Upper lobe of left lung (tissue), 4 donors: ENCODE results near the gene CANT1.

Experiments used
- EP300 ChIP-seq, 4 donors: sonication (generic); formaldehyde crosslinking; IDR thresholded peaks; one replicate each; pipeline ENCODE4 v1.5.1; 2017; ENCODE audit warnings: antibody characterized with exemption in 4 of 4, control low read depth in 2 of 4
- POLR2A ChIP-seq, 4 donors: fragments of 450-650 bp; IDR thresholded peaks; one replicate each; pipeline ENCODE4 v1.5.1; 2016 to 2017; ENCODE audit warnings: antibody characterized with exemption in 4 of 4, mild to moderate bottlenecking in 2 of 4
- POLR2AphosphoS5 ChIP-seq, 2 donors: sonication (generic); formaldehyde crosslinking; IDR thresholded peaks; one replicate each; pipeline ENCODE4 v1.5.1; 2017; ENCODE audit warnings: antibody characterized with exemption in 2 of 2
- TF ChIP-seq, protein P1 (sequence below), 6 experiments: fragments of 450-650 bp in 4 of 6; fragments of 200-600 bp in 2 of 6; sonication (generic) in 2 of 6; IDR thresholded peaks; one replicate each; pipeline ENCODE4 v1.5.1; 2016 to 2019; ENCODE audit warnings: antibody characterized with exemption in 6 of 6

DNA sequence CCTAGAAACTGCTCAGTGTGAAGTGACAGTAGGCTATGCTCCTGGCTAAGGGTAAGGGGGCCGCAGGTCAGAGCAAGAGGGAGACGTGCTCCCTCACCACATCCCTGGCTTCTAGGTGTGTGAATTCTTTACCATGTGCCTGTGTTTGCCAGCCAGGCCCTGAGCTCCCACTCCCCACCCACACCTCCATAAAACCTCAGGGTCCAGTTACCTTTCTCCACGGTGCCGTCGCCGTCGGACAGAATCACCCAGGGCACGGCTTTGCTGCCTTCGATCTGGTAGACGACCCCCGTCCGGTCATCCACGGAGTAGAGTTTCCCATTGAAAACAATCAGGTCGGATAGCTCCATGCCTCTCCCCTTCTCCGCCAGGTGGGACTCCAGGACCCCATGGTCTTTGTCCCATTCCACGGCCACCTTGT is 12.8 kb downstream of the CANT1 start:
- TF ChIP-seq, protein P1, sequence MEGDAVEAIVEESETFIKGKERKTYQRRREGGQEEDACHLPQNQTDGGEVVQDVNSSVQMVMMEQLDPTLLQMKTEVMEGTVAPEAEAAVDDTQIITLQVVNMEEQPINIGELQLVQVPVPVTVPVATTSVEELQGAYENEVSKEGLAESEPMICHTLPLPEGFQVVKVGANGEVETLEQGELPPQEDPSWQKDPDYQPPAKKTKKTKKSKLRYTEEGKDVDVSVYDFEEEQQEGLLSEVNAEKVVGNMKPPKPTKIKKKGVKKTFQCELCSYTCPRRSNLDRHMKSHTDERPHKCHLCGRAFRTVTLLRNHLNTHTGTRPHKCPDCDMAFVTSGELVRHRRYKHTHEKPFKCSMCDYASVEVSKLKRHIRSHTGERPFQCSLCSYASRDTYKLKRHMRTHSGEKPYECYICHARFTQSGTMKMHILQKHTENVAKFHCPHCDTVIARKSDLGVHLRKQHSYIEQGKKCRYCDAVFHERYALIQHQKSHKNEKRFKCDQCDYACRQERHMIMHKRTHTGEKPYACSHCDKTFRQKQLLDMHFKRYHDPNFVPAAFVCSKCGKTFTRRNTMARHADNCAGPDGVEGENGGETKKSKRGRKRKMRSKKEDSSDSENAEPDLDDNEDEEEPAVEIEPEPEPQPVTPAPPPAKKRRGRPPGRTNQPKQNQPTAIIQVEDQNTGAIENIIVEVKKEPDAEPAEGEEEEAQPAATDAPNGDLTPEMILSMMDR (IDR thresholded peaks at IDR 0.05), result no peak
- TF ChIP-seq EP300 (IDR thresholded peaks at IDR 0.05) (no peak), POLR2AphosphoS5 (IDR thresholded peaks at IDR 0.05) (no peak), POLR2A (IDR thresholded peaks at IDR 0.05) (no peak)
